K562 (cell line): ENCODE data around the gene PYY.

Experiments used
- BRD9 ChIP-seq: fragments of 450-650 bp; IDR thresholded peaks from 2 replicates; pipeline ENCODE4 v1.6.1; 2018; ENCODE audit warnings: low read depth; ENCODE audit not compliant: partially characterized antibody
- CTCF ChIP-seq, 3 experiments: IDR thresholded peaks in 2 of 3; conservative IDR thresholded peaks in 1 of 3; 2 replicates each; pipeline ENCODE4 v1.5.1; 2011 to 2012; ENCODE audit warnings: low read length in 3 of 3, mild to moderate bottlenecking in 3 of 3, control low read depth in 2 of 3, improper control_type of control experiment in 1 of 3, inconsistent platforms in 1 of 3, low read depth in 1 of 3, mixed read lengths in 1 of 3, moderate library complexity in 1 of 3; ENCODE audit not compliant: insufficient read depth in 2 of 3
- DDX20 ChIP-seq: fragments of 450-650 bp; IDR thresholded peaks from 2 replicates; pipeline ENCODE4 v1.6.1; 2016; ENCODE audit warnings: missing genetic modification characterization, low read depth, mild to moderate bottlenecking, missing compliant biosample characterization, moderate library complexity
- ELF4 ChIP-seq: fragments of 450-650 bp; formaldehyde crosslinking; IDR thresholded peaks from 2 replicates; pipeline ENCODE4 v1.4.0; 2022; ENCODE audit warnings: missing genetic modification characterization
- JUNB ChIP-seq: fragments of 450-650 bp; formaldehyde crosslinking; conservative IDR thresholded peaks from 2 replicates; pipeline ENCODE4 v1.4.0; 2020; ENCODE audit warnings: mild to moderate bottlenecking
- LCOR ChIP-seq: sonication (generic); formaldehyde crosslinking; IDR thresholded peaks from 2 replicates; pipeline ENCODE4 v1.8.0; 2022; ENCODE audit warnings: mild to moderate bottlenecking, missing genetic modification reagents
- MAFK ChIP-seq: IDR thresholded peaks from 2 replicates; pipeline ENCODE4 v1.6.1; 2011; ENCODE audit warnings: low read length, improper control_type of control experiment
- MED1 ChIP-seq: sonication (generic); formaldehyde crosslinking; IDR thresholded peaks from 2 replicates; pipeline ENCODE4 v1.8.1; 2023; ENCODE audit warnings: missing genetic modification reagents, borderline replicate concordance
- TAF1 ChIP-seq: IDR thresholded peaks from 2 replicates; pipeline ENCODE4 v1.6.1; 2011; ENCODE audit warnings: mild to moderate bottlenecking, low read length, moderate library complexity; ENCODE audit not compliant: insufficient read depth, control insufficient read depth, severe bottlenecking; ENCODE audit errors: extremely low read depth
- ZNF354B ChIP-seq: fragments of 250-450 bp; sonication (Bioruptor Pico); IDR thresholded peaks from 2 replicates; pipeline ENCODE4 v1.4.0; 2020
- TF ChIP-seq, protein P1 (sequence below), 2 experiments: fragments of 450-650 bp; IDR thresholded peaks; 2 replicates each; pipeline ENCODE4 v1.6.1; 2016

DNA sequence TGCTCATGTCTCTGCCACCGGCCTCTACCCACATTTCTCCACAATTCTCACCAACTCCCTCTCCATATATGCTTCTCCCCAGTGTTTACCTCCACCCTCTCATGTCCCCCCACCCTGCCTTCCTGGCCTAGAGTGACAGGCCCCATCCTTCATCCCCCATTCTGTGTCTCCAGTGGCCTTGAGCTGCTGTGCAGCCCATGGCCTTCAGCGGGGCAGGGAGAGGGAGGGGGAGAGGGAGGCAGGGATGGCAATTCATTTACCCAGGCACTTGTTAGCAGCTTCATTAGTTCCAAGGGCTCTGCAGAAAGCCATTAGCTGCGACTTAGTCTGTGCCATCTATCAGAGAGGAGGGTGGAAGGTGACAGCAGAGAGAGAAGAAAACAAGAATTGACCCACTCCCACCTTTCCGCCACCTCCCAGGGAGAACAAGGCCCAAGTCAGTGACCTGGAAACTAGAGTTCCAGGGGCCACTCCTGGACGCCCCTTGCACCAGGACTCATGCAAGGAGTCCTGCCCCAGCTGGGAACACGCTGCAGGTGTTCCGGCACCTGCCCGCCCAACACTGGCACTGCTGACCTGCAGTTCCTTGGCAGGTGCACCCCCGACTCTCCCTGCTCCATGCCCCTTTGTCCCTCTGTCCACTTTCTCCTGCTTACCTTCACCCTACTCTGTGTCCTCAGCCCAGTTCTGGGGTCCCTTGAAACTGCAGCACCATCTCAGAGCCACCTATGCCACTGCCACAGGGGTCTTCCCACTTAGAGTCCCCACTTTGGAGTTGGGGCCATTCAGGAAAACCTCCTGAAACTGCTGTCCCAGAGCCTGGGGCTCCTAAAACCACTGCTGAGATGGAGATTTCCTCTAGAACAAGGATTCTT is 23.5 kb upstream of the PYY start:
- TF ChIP-seq MED1 (no peak), DDX20 (tag) (no peak), JUNB (CRISPR knock-in tag) (no peak), CTCF (IDR thresholded peaks at IDR 0.05 in 2 of 3, conservative IDR thresholded peaks at IDR 0.05 in 1 of 3; ENCODE audit: insufficient read depth in 2 of 3, low read depth in 1 of 3, low read length in 3 of 3) (no peak), MAFK (no peak), TAF1 (no peak), LCOR (CRISPR knock-in tag) (no peak), BRD9 (no peak), ZNF354B (CRISPR knock-in tag) (no peak), ELF4 (CRISPR knock-in tag) (no peak)
- TF ChIP-seq, protein P1, sequence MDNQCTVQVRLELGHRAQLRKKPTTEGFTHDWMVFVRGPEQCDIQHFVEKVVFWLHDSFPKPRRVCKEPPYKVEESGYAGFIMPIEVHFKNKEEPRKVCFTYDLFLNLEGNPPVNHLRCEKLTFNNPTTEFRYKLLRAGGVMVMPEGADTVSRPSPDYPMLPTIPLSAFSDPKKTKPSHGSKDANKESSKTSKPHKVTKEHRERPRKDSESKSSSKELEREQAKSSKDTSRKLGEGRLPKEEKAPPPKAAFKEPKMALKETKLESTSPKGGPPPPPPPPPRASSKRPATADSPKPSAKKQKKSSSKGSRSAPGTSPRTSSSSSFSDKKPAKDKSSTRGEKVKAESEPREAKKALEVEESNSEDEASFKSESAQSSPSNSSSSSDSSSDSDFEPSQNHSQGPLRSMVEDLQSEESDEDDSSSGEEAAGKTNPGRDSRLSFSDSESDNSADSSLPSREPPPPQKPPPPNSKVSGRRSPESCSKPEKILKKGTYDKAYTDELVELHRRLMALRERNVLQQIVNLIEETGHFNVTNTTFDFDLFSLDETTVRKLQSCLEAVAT (IDR thresholded peaks at IDR 0.05) = no peak
